PC-3 (cell line): ENCODE measurements around the gene CSNK1D. TPM values are rescaled to one million over a fixed set of nuclear protein-coding genes. Genes with fewer than 3 reads are reported as not detected.

ENCODE experiments used
- ATAC-seq: fragments of 200-7000 bp; cut with Tn5 transposase; 2 replicates; pipeline ENCODE4 v1.9.1; 2020; ENCODE audit warnings: mild to moderate bottlenecking, moderate library complexity
- BruUV-seq: library from RNA; stranded (reverse); fragments of 400-500 nt; replicated peaks from 2 replicates; lab custom pipeline; 2021; lab: Mats Ljungman, UMichigan
- CTCF ChIA-PET: fragments of 300-600 bp; sonication (Branson Sonifier 250); formaldehyde crosslinking; loops from one replicate; lab custom pipeline; 2022; ENCODE audit warnings: antibody characterized with exemption; lab: Charles Lee
- POLR2A ChIA-PET: fragments of 300-600 bp; sonication (Branson Sonifier 250); formaldehyde crosslinking; loops from one replicate; lab custom pipeline; 2022; ENCODE audit warnings: antibody characterized with exemption; ENCODE audit not compliant: unreplicated experiment; lab: Charles Lee
- DNase-seq: peaks from one replicate; pipeline ENCODE4 v3.0.0-alpha.2; 2015
- H2AFZ ChIP-seq: fragments of 300-600 bp; sonication (generic); 2 replicates; pipeline ENCODE4 v1.6.0; 2016; ENCODE audit warnings: antibody characterized with exemption, low read length
- H3F3A ChIP-seq: fragments of 300-600 bp; sonication (generic); one replicate; pipeline ENCODE4 v1.6.0; 2017; ENCODE audit warnings: antibody characterized with exemption, low read length, control low read depth, mild to moderate bottlenecking; ENCODE audit not compliant: unreplicated experiment
- H3K27ac ChIP-seq: fragments of 300-600 bp; sonication (generic); 2 replicates; pipeline ENCODE4 v1.5.1; 2016; ENCODE audit warnings: mild to moderate bottlenecking, low read length
- H3K27me3 ChIP-seq: fragments of 300-600 bp; sonication (generic); 2 replicates; pipeline ENCODE4 v1.6.1; 2016; ENCODE audit warnings: low read length, mixed read lengths
- H3K36me3 ChIP-seq: fragments of 300-600 bp; sonication (generic); 2 replicates; pipeline ENCODE4 v1.6.1; 2016; ENCODE audit warnings: low read depth, mixed run types, low read length, mixed read lengths
- H3K4me1 ChIP-seq: fragments of 300-600 bp; sonication (generic); 2 replicates; pipeline ENCODE4 v1.5.1; 2016; ENCODE audit warnings: low read length; ENCODE audit not compliant: insufficient read depth
- H3K4me2 ChIP-seq: fragments of 300-600 bp; sonication (generic); 2 replicates; pipeline ENCODE4 v1.6.0; 2016; ENCODE audit warnings: low read length
- H3K4me3 ChIP-seq: fragments of 300-600 bp; sonication (generic); 2 replicates; pipeline ENCODE4 v1.5.1; 2016; ENCODE audit warnings: mild to moderate bottlenecking, low read length, mixed read lengths
- H3K79me2 ChIP-seq: fragments of 300-600 bp; sonication (generic); 2 replicates; pipeline ENCODE4 v1.6.1; 2017; ENCODE audit warnings: low read length, mixed read lengths
- H3K9ac ChIP-seq: fragments of 300-600 bp; sonication (generic); 2 replicates; pipeline ENCODE4 v1.6.0; 2016; ENCODE audit warnings: mild to moderate bottlenecking, low read length
- H3K9me2 ChIP-seq: fragments of 300-600 bp; sonication (generic); replicated peaks from 2 replicates; pipeline ENCODE4 v1.6.1; 2016; ENCODE audit warnings: mixed run types, low read length, mixed read lengths
- H3K9me3 ChIP-seq: fragments of 300-600 bp; sonication (generic); 2 replicates; pipeline ENCODE4 v1.6.1; 2016; ENCODE audit warnings: low read length, mixed read lengths
- H4K20me1 ChIP-seq: fragments of 300-600 bp; sonication (generic); 2 replicates; pipeline ENCODE4 v1.6.1; 2016; ENCODE audit warnings: low read length, mixed read lengths
- EZH2 ChIP-seq: fragments of 300-600 bp; sonication (generic); IDR thresholded peaks from one replicate; pipeline ENCODE4 v1.6.1; 2017; ENCODE audit warnings: antibody characterized with exemption, mild to moderate bottlenecking, low read length; ENCODE audit not compliant: unreplicated experiment
- EZH2phosphoT487 ChIP-seq: fragments of 300-600 bp; sonication (generic); IDR thresholded peaks from 2 replicates; pipeline ENCODE4 v1.6.1; 2018; ENCODE audit warnings: mild to moderate bottlenecking, antibody characterized with exemption, low read length, borderline replicate concordance
- intact Hi-C: fragments of 100-400 bp; cut with micrococcal nuclease; formaldehyde crosslinking; loops from 2 replicates; pipeline ENCODE4 v1.9.0; 2023
- total RNA-seq: library from RNA; depleted of rRNA; stranded (reverse); fragments of >200 nt; gene quantifications from 2 replicates; pipeline ENCODE4 v1.2.3, GENCODE V29; 2014
- TF ChIP-seq, protein P1 (sequence below): fragments of 300-600 bp; sonication (generic); conservative IDR thresholded peaks from 2 replicates; pipeline ENCODE4 v1.5.1; 2017; ENCODE audit warnings: antibody characterized with exemption, low read depth, mild to moderate bottlenecking, low read length

Gene CSNK1D
- total RNA-seq, 1 experiment from 2014 or later, result 58.6 TPM

DNA sequence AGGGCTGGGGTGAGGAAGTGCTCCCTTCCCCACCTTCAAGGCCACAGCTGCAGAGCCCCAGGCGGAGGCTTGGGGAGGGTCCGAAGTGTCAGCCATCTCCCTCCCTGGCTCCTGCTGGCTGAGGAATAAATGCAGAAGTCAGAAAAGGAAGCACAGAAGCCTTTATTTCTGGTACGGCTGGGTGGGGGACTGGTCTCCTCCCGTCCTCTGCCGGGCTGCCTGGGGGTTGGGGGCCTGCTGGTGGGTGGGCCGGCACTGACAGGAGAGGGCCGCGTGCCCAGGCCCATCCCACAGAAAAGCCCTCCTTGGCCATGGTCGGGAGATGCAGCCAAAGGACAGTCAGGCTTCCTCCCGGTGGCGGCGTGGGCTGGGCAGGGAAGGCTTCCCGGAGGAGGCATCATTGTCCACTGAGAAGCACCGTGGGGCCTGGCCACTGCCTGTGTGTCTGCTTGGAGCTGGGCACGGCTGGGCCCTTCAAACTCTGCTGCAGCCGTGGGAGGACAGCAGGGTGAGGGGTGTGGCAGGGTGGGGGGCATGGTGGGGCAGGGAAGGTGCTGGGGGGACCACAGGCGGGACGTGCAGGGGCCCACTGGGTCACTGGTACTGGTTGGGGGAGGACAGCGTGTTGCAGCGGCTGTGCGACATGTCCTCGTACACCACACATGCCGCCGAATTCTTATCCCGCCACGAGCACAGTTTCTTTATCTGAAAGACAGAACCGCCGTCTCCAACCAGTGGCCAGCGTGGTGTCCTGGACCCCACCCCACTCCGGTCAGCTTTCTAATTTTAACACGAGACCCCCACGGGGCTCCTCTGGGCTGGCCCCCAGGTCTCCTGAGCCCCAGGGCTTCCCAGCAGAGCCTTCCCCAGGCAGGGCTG is 41.5 kb upstream of the CSNK1D start:
- CTCF ChIA-PET, result no interaction called here
- H3K9me3 ChIP-seq, result no peaks in the 10 kb centered on the region
- H3K27me3 ChIP-seq, result no peaks in the 10 kb centered on the region
- TF ChIP-seq EZH2 (no peak), EZH2phosphoT487 (no peak)
- TF ChIP-seq, protein P1, sequence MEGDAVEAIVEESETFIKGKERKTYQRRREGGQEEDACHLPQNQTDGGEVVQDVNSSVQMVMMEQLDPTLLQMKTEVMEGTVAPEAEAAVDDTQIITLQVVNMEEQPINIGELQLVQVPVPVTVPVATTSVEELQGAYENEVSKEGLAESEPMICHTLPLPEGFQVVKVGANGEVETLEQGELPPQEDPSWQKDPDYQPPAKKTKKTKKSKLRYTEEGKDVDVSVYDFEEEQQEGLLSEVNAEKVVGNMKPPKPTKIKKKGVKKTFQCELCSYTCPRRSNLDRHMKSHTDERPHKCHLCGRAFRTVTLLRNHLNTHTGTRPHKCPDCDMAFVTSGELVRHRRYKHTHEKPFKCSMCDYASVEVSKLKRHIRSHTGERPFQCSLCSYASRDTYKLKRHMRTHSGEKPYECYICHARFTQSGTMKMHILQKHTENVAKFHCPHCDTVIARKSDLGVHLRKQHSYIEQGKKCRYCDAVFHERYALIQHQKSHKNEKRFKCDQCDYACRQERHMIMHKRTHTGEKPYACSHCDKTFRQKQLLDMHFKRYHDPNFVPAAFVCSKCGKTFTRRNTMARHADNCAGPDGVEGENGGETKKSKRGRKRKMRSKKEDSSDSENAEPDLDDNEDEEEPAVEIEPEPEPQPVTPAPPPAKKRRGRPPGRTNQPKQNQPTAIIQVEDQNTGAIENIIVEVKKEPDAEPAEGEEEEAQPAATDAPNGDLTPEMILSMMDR, result no peak
- no peak overlapping the region for H3K9ac ChIP-seq
- BruUV-seq, result no TSS peak
- no peak overlapping the region for H3K4me3 ChIP-seq
- no peak overlapping the region for H2AFZ ChIP-seq
- H4K20me1 ChIP-seq, result no peaks in the 10 kb centered on the region
- 0 out of 2 replicates have a peak overlapping the region, but pooled peaks have one; percentile 26 for H3K4me2 ChIP-seq
- ATAC-seq, result peak; percentile 4; the same call in 1 of the 2 replicates
- H3K36me3 ChIP-seq, result no peaks in the 10 kb centered on the region
- H3K9me2 ChIP-seq, result no peaks in the 10 kb centered on the region
- no peaks in the 10 kb centered on the region; the same call in 1 of the 2 replicates for H3K4me1 ChIP-seq
- POLR2A ChIA-PET, result no interaction called here
- DNase-seq, result no peak
- H3K27ac ChIP-seq, result no peak overlapping the region
- intact Hi-C loops, result loop anchor here (1.0 kb wide), 1 partner anchor 69 kb away; no protein-coding TSS in a partner anchor
- H3K79me2 ChIP-seq, result no peaks in the 10 kb centered on the region
- no peaks in the 10 kb centered on the region for H3F3A ChIP-seq

- H3K4me1 ChIP-seq, result no peaks in the 10 kb centered on the region; the same call in 1 of the 2 replicates
- H3K9me2 ChIP-seq, result no peaks in the 10 kb centered on the region
- no peak for TF ChIP-seq EZH2phosphoT487
- no peak for TF ChIP-seq EZH2
- TF ChIP-seq, protein P1, result no peak
- H3K27me3 ChIP-seq, result no peaks in the 10 kb centered on the region
- ChIA-PET POLR2A (no interaction called here), CTCF (no interaction called here)
- H3K9me3 ChIP-seq, result no peaks in the 10 kb centered on the region
- H3F3A ChIP-seq, result no peaks in the 10 kb centered on the region
- ATAC-seq (no peak), DNase-seq (no peak)
- no peaks in the 10 kb centered on the region for H4K20me1 ChIP-seq
- intact Hi-C loops, result no loop called here
- no peak overlapping the region for H3K27ac ChIP-seq
- H3K9ac ChIP-seq, result no peak overlapping the region
- no peak overlapping the region for H2AFZ ChIP-seq
- BruUV-seq, result no TSS peak
- no peak overlapping the region for H3K4me2 ChIP-seq
- no peak overlapping the region for H3K4me3 ChIP-seq
- no peaks in the 10 kb centered on the region for H3K79me2 ChIP-seq
- H3K36me3 ChIP-seq, result no peaks in the 10 kb centered on the region
Measured at GRCh38 chr17:82314012-82314726, 40.7 kb upstream of the CSNK1D start.
